Glutamatergic neuron (in vitro differentiated cells): ENCODE measurements around the gene SCN1B. TPM values are rescaled to one million over a fixed set of nuclear protein-coding genes. Genes with fewer than 3 reads are reported as not detected.

Experiments used
- DNase-seq: peaks from one replicate; pipeline ENCODE4 v3.0.0; 2022
- H3K27ac Mint-ChIP-seq: one replicate; pipeline ENCODE4 v1.8.0; 2020; ENCODE audit warnings: mild to moderate bottlenecking, mixed read lengths, inconsistent platforms; ENCODE audit not compliant: unreplicated experiment
- H3K27me3 Mint-ChIP-seq: one replicate; pipeline ENCODE4 v1.8.0; 2020; ENCODE audit warnings: mild to moderate bottlenecking, moderate library complexity, mixed read lengths, inconsistent platforms; ENCODE audit not compliant: unreplicated experiment
- H3K36me3 Mint-ChIP-seq: one replicate; pipeline ENCODE4 v1.8.0; 2020; ENCODE audit warnings: mild to moderate bottlenecking, mixed read lengths, inconsistent platforms; ENCODE audit not compliant: unreplicated experiment
- H3K4me1 Mint-ChIP-seq: one replicate; pipeline ENCODE4 v1.8.0; 2020; ENCODE audit warnings: mild to moderate bottlenecking, low read depth, mixed read lengths, inconsistent platforms; ENCODE audit not compliant: unreplicated experiment
- H3K4me3 Mint-ChIP-seq: one replicate; pipeline ENCODE4 v1.8.0; 2020; ENCODE audit warnings: mild to moderate bottlenecking, mixed read lengths, inconsistent platforms; ENCODE audit not compliant: unreplicated experiment
- H3K9me3 Mint-ChIP-seq: one replicate; pipeline ENCODE4 v1.8.0; 2020; ENCODE audit warnings: mild to moderate bottlenecking, moderate library complexity, mixed read lengths, inconsistent platforms; ENCODE audit not compliant: unreplicated experiment
- CTCF ChIP-seq: fragments of 200-600 bp; sonication (generic); IDR thresholded peaks from one replicate; pipeline ENCODE4 v1.5.0; 2021; ENCODE audit not compliant: partially characterized antibody, unreplicated experiment
- total RNA-seq: library from RNA; stranded (reverse); fragmentation: NEBNext Ultra II Directional; extraction: Animal tissue kit (Norgen Biotek cat#: 25700); gene quantifications from one replicate; pipeline ENCODE4 v1.2.1, GENCODE V29; 2021; ENCODE audit not compliant: unreplicated experiment

SCN1B gene
- total RNA-seq, 1 donor from 2014 or later = 12.0 TPM

DNA sequence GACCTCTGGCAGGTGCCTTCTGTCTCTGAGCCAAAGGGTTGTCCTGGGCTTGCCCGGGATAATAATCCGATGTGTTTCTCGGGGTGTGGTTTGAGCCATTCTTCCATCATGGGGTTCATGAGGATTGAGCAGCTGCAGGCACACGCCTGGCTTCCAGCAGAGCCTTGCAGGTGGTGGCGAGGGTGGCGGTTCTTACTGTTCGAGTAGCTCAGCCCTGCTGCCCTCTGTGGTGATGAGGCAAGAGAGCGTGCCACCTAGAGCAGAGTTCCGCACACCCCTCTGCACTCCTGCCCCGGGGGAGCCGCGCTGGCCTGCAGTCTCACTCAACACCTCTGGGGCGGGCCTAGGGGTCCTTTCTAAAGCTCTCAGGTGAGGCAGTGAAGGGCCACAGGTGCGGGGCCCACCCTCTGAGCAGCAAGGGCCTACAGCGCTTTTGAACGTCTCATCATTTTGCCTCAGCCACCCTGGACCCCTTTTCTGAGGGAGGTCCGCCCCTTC lies 3.8 kb downstream of the SCN1B start:
- Mint-ChIP-seq H3K27me3 (peaks cover 18% of the 10 kb centered on the region), H3K4me3 (peak overlapping the region; percentile 67), H3K4me1 (peaks cover 26% of the 10 kb centered on the region), H3K36me3 (no peaks in the 10 kb centered on the region), H3K27ac (peak overlapping the region; percentile 66), H3K9me3 (peaks cover 12% of the 10 kb centered on the region)
- no peak for DNase-seq
- TF ChIP-seq CTCF = no peak

DNA sequence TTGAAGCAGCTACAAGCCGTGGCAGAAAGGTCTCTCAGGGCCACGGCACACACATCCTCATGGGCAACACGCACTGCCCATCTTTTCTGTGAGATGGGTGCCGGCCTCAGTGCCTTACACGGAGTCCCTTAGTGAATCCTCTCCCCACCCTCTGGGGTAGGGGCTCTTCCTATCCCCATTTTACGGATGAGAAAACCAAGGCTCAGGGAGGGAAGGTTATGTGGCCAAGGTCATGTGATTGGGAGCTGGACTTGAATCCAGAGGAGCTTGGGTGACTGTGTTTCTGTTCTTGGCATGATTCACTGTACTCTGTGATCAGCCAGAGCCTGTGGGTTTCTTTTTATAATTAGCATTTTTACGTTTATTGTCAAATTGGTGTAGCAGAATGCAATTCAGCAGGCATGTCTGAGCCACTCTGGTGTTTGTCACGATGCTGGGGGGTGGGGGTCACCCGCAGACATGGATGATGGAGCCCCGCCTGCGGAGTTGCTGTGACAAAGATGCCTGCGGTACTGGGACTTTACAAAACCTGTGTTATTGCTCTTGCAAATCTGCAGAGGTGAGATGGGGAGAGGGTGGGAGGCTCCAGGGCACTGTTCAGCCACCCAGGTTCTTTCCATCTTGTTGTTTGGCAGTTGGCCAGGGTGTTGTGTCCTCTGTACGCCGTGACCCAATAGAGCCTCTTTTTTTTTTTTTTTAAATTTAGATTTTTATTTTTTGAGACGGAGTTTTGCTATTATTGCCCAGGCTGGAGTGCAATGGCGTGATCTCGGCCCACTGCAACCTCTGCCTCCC lies 4.5 kb downstream of the SCN1B start:
- TF ChIP-seq CTCF = no peak
- H3K36me3 Mint-ChIP-seq = no peaks in the 10 kb centered on the region
- peaks cover 15% of the 10 kb centered on the region for H3K27me3 Mint-ChIP-seq
- peaks cover 9% of the 10 kb centered on the region for H3K9me3 Mint-ChIP-seq
- H3K27ac Mint-ChIP-seq = no peak overlapping the region
- no peak for DNase-seq
- H3K4me1 Mint-ChIP-seq = peaks cover 26% of the 10 kb centered on the region
- peak overlapping the region; percentile 46 for H3K4me3 Mint-ChIP-seq

- H3K36me3 Mint-ChIP-seq = no peaks in the 10 kb centered on the region
- H3K27me3 Mint-ChIP-seq = peaks cover 13% of the 10 kb centered on the region
- H3K27ac Mint-ChIP-seq = no peak overlapping the region
- DNase-seq = no peak
- peaks cover under 1% of the 10 kb centered on the region for H3K9me3 Mint-ChIP-seq
- TF ChIP-seq CTCF = no peak
- H3K4me1 Mint-ChIP-seq = peaks cover 11% of the 10 kb centered on the region
- H3K4me3 Mint-ChIP-seq = peak overlapping the region; percentile 43
Measured at GRCh38 chr19:35037716-35038622, 7.7 kb downstream of the SCN1B start.

DNA sequence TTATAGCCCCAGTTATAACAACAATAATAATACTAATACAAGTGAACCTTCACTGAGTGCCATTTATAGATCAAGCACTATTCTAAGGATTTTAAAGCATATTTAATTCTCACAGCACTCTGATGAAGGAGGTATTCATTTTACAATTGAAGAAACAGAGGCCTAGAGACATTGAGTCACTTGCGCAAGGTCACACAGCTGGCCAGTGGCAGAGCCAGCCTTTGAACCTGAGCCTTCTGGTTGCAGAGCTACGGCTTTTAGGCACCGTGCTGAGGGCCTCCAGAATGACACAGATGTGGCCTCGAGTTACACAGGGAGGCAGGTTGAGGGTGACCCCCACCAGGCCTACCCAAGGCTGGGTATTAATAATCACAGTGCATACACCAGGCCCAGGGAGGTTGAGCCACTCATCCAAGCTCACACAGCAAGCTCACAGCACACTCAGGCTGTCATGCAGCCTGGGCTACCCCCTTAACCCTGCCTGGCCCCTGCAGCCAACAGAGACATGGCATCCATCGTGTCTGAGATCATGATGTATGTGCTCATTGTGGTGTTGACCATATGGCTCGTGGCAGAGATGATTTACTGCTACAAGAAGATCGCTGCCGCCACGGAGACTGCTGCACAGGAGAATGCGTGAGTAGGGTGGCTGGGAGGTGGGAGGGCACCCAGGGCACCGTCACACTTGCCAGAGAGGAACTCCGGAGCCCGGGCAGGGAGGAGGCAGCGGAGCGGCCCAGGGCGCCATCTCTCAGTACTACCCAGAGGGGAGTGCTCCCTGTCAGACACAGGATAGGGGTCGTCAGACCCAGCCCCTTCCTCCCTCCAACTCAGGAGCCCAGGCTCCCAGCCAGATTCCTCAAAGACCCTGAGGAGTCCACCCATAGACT lies 8.6 kb downstream of the SCN1B start:
- Mint-ChIP-seq H3K27ac (no peak overlapping the region), H3K27me3 (peaks cover 10% of the 10 kb centered on the region), H3K4me3 (peak overlapping the region; percentile 42), H3K4me1 (peaks cover 4% of the 10 kb centered on the region), H3K36me3 (no peaks in the 10 kb centered on the region), H3K9me3 (no peaks in the 10 kb centered on the region)
- DNase-seq = no peak
- no peak for TF ChIP-seq CTCF
